Inferior parietal cortex (tissue), 1 donor: ENCODE data around the gene TRAPPC4.
A peak's percentile ranks its signal among the peaks of the same experiment; 100 is the strongest.
"Not testable (repeated sequence)": the region's sequence is repeated elsewhere in the genome, so short reads cannot be mapped to it uniquely, and the experiment has no call there.

Experiments used
- DNase-seq: peaks from one replicate; pipeline ENCODE4 v3.0.0-alpha.2; 2016; ENCODE audit errors: extremely low spot score

Gene TRAPPC4

GRCh38 chr11:119033421-119033820 is 14.9 kb downstream of the TRAPPC4 start:
- DNase-seq, result not testable (repeated sequence)

- DNase-seq, result no peak
These were observed 16.2 kb downstream of the TRAPPC4 start for GRCh38 chr11:119034813-119035212.

GRCh38 chr11:119038884-119039283 is 20.3 kb downstream of the TRAPPC4 start:
- DNase-seq, result no peak

GRCh38 chr11:119039471-119039870 is 20.9 kb downstream of the TRAPPC4 start:
- DNase-seq, result not testable (repeated sequence)

DNA sequence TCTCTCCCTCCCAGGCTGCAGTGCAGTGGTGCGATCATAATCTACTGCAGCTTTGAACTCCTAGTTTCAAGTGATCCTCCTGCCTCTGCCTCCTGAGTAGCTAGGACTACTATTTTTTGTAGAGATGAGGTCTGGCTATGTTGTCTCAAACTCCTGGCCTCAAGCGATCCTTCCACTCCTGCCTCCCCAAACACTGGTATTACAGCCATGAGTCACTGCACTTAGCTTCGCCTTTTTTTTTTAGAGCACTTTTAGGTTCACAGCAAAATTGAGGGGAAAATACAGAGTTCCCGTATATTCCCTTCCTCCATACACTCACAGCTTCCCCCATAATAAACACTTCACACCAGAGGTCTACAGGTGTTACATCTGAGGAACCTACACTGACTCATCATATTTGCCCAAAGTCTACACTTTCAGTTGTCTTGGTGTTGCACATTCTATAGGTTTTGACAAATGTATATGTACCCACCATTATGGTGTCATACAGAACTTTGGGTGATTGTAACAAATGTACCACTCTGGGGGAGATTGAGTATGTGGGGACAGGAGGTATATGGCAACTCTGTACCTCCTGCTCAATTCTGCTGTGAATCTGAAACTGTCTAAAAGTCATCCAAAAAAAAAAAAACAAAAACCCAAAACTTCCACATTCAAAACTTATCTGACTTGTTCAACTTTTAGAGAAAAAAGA is 23.4 kb downstream of the TRAPPC4 start:
- DNase-seq, result no peak

DNA sequence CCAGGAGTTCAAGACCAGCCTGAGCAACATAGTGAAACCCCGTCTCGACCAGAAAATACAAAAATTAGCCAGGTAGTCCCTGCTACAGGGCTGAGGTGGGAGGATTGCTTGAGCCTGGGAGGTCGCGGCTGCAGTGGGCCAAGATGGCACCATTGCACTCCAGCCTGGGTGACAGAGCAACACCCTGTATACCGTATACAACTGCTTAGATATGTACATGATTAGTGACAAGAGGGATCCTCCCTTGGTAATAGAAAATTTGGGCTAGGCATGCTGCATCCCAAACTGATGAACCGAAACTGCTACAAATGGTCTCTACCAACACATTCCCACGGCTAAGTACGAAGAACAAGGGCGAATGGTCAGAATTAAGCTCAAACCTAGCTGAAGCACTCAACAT is 24.4 kb downstream of the TRAPPC4 start:
- DNase-seq, result no peak

DNA sequence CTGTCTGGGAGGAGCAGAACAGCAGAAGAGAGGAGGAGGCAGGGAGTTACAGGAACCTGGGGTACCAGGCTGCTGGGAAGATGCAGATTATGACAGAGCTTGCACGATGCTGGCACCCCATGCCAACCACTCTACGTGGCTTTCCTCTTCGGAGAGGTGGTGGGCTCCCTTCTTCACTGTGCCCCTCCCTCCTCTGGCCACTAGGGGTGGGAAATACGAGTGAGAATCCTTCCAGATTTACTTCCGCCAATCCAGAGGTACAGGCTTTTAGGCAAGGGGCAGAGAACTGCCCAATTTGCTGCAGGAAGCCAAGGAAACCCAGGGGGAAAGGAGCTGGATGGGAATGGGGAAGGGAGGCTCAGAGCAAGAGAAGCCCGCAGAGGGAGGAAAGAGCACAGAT is 26.1 kb downstream of the TRAPPC4 start:
- DNase-seq, result no peak

- no peak for DNase-seq
These were observed 27.9 kb downstream of the TRAPPC4 start for GRCh38 chr11:119046489-119046888.

DNA sequence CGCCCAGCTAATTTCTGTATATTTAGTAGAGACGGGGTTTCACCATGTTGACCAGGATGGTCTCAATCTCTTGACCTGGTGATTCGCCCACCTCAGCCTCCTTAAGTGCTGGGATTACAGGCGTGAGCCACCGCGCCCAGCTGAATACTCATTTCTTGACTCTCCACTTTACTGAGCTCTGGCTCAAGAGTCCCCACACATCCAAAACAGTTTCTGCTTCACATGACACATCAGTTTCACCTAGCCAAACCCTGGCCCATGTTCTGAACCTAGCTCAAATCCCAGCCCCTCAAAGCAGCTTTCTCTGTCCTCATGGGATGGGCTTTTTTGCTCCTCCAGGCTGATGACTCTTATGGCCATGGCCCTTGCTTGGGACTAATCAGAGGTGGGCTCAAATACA is 28.6 kb downstream of the TRAPPC4 start:
- DNase-seq, result no peak

- DNase-seq, result no peak
These were observed 30.1 kb downstream of the TRAPPC4 start for GRCh38 chr11:119048644-119049043.

- DNase-seq, result no peak
These were observed 30.5 kb downstream of the TRAPPC4 start for GRCh38 chr11:119049081-119049480.

- no peak for DNase-seq
These were observed 33.0 kb downstream of the TRAPPC4 start for GRCh38 chr11:119051440-119052162.

GRCh38 chr11:119052163-119052814 is 33.7 kb downstream of the TRAPPC4 start:
- no peak for DNase-seq

- no peak for DNase-seq
These were observed 35.9 kb downstream of the TRAPPC4 start for GRCh38 chr11:119054418-119054817.

- DNase-seq, result no peak
These were observed 37.3 kb downstream of the TRAPPC4 start for GRCh38 chr11:119055901-119056300.

- DNase-seq, result no peak
These were observed 37.9 kb downstream of the TRAPPC4 start for GRCh38 chr11:119056421-119056999.

DNA sequence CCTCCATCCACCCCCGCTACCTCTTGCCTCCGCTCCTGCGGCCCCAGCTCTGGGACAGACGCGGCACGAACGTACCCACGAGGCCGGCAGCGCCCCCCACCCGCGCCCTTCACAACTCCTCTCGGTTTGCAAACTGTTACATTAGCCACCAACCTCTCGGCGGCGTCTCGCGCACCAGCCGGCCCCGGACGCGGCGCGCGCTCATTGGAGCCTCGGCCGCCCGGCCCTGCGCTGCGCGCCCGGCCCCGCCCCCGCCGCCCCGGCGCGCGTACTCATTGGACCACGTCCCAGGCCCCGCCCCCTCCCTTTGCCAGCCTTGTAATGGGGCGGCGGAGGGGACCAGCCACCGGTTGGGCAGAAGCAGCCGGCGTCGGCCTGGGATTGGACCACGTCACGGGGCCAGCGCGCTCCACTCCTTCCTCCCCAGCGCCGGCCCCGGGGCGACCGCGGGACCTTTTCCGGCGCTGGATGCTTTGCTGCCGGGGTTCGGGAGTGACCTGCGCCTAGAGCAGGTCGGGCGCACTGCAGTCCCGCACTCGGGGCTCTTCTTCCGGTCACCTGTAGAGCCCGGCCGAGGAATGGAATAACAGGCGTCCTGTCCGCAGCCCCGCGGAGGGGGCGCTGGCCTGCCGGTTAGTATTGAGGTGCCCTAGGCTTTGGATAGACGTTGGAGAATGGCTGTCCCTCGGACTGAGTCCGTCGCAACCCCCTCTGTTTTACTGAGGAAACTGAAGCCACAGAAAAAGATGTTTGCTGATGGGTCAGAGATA is 38.6 kb downstream of the TRAPPC4 start, which contains the start of gene HYOU1:
Gene HYOU1, minus strand, starts transcription at position 206 of the 770 bp plus-strand sequence. CDS start 1,045 bp downstream, outside the sequence.
- DNase-seq, result peak; percentile 90

DNA sequence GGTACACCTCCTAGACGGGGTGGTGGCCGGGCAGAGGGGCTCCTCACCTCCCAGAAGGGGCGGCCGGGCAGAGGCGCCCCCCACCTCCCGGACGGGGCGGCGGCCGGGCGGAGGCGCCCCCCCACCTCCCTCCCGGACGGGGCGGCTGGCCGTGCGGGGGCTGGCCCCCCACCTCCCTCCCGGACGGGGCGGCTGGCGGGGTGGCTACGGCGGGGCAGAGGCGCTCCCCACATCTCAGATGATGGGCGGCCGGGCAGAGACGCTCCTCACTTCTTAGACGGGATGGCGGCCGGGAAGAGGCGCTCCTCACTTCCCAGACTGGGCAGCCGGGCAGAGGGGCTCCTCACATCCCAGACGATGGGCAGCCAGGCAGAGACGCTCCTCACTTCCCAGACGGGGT is 40.6 kb downstream of the TRAPPC4 start:
- DNase-seq, result not testable (repeated sequence)

DNA sequence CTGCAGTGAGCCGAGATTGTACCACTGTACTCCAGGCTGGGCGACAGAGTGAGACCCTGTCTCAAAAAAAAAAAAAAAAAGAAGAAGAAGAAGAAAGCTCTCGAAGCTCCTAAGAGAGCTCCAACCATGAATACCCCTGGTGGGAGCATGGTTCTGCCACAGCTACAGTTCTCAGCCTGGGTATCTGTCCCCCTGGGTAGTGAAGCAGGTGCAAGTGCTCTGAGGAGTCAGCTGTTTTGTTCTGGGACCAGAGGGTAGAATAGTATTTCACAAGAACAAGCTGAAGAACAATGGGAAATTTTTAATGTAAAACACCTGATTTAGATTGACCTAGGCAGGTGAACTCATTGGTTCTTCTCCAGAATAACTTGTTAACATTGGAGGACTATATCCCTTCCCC is 42.7 kb downstream of the TRAPPC4 start:
- no peak for DNase-seq

DNA sequence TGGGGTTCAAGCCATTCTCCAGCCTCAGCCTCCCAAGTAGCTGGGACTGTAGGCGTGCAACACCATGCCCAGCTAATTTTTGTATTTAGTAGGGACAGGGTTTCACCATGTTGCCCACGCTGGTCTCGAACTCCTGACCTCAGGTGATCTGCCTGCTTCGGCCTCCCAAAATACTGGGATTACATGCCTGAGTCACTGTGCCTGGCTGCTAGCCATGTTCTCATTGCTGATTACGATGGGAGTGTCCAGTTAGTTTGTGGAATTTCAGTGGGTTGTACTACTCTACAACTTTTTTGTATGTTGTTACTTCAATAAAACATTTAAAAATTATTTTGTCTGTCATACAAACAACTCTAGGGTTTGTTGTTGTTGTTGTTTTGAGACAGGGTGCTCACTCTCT is 44.2 kb downstream of the TRAPPC4 start:
- DNase-seq, result no peak

DNA sequence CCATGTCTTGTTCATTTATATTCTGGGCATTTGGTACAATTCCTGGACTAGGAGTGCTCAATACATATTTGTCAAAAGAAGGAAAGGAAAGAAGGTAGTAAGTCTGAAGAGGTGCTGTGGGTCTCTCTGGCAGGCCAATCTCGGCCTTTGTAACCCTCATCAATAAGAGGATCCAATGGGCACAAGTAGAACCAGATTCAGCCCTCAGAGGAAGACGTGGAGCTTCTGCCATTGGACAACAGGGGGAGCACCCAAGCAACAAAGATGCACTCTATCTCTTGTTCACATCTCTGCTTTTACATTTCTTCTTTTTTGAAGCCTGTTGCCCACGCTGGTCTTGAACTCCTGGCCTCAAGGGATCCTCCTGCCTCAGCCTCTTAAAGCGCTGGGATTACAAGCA is 46.8 kb downstream of the TRAPPC4 start:
- DNase-seq, result no peak
